Activated CD8-positive, alpha-beta T cell treated with anti-CD3 and anti-CD28 coated beads for 36 hours (primary cell): ENCODE measurements around the gene RDH11. TPM values are rescaled to one million over a fixed set of nuclear protein-coding genes. Genes with fewer than 3 reads are reported as not detected.
A peak's percentile ranks its signal among the peaks of the same experiment; 100 is the strongest.

ENCODE experiments used
- ATAC-seq: fragments of 200-7000 bp; cut with Tn5 transposase; one replicate; pipeline ENCODE4 v1.10.0; 2021; ENCODE audit warnings: mild to moderate bottlenecking, moderate library complexity
- CTCF ChIA-PET: fragments of 350-600 bp; sonication (Branson Sonifier 250); formaldehyde crosslinking; loops from one replicate; lab custom pipeline; 2021; ENCODE audit warnings: antibody characterized with exemption; lab: Charles Lee
- POLR2A ChIA-PET: fragments of 350-600 bp; sonication (Branson Sonifier 250); formaldehyde crosslinking; loops from one replicate; lab custom pipeline; 2021; ENCODE audit warnings: antibody characterized with exemption; lab: Charles Lee
- DNase-seq: peaks from one replicate; pipeline ENCODE4 v3.0.0-alpha.2; 2020
- H3K27ac Mint-ChIP-seq: one replicate; pipeline ENCODE4 v1.8.0; 2021; ENCODE audit warnings: mild to moderate bottlenecking, mixed read lengths
- H3K27me3 Mint-ChIP-seq: one replicate; pipeline ENCODE4 v1.8.0; 2021; ENCODE audit warnings: mixed read lengths
- H3K36me3 Mint-ChIP-seq: one replicate; pipeline ENCODE4 v1.8.0; 2021; ENCODE audit warnings: low read depth, mixed read lengths
- H3K4me1 Mint-ChIP-seq: one replicate; pipeline ENCODE4 v1.8.0; 2021; ENCODE audit warnings: low read depth, mixed read lengths
- H3K4me3 Mint-ChIP-seq: one replicate; pipeline ENCODE4 v1.8.0; 2021; ENCODE audit warnings: mild to moderate bottlenecking, moderate library complexity, mixed read lengths
- H3K9me3 Mint-ChIP-seq: one replicate; pipeline ENCODE4 v1.8.0; 2021; ENCODE audit warnings: mixed read lengths
- CTCF ChIP-seq: fragments of 200-600 bp; IDR thresholded peaks from one replicate; pipeline ENCODE4 v1.8.0; 2022; ENCODE audit warnings: antibody characterized with exemption, mild to moderate bottlenecking
- intact Hi-C: fragments of 100-400 bp; cut with micrococcal nuclease; formaldehyde crosslinking; loops from one replicate; pipeline ENCODE4 v1.10.0; 2022
- total RNA-seq, 2 experiments: library from RNA; stranded (reverse); gene quantifications; one replicate each; pipeline ENCODE4 v1.2.3, GENCODE V29; 2021

RDH11 gene
- total RNA-seq, 2 experiments from 2014 or later = 78.9 to 83.2 TPM

- ATAC-seq (no peak), DNase-seq (no peak)
- no peak for TF ChIP-seq CTCF
- ChIA-PET CTCF (interaction anchor here (0.6 to 6.6 kb wide), 14 partner anchors 10 to 240 kb away, joined by 3 to 79 read pairs (median 5); partner anchors contain the start of genes ARG2 and PIGH), POLR2A (no interaction called here)
- no peak overlapping the region for H3K4me3 Mint-ChIP-seq
- H3K4me1 Mint-ChIP-seq = peaks cover 49% of the 10 kb centered on the region
- H3K36me3 Mint-ChIP-seq = peaks cover 2% of the 10 kb centered on the region
- no peaks in the 10 kb centered on the region for H3K9me3 Mint-ChIP-seq
- peak overlapping the region; percentile 7 for H3K27ac Mint-ChIP-seq
- intact Hi-C loops = loop anchor here (2.0 to 10.0 kb wide), 3 partner anchors 47 to 241 kb away; partner anchors contain the start of gene ARG2
- no peaks in the 10 kb centered on the region for H3K27me3 Mint-ChIP-seq
Observed at GRCh38 chr14:67665868-67666267, 29.7 kb downstream of the RDH11 start.

- ATAC-seq = no peak
- no peak for DNase-seq
- intact Hi-C loops = loop anchor here (10.0 kb wide), 1 partner anchor 239 kb away; no protein-coding TSS in a partner anchor
- TF ChIP-seq CTCF = no peak
- POLR2A ChIA-PET = interaction anchor here (1.2 kb wide), 1 partner anchor 10 kb away, joined by 3 read pairs; no protein-coding TSS in a partner anchor
- H3K9me3 Mint-ChIP-seq = no peaks in the 10 kb centered on the region
- no peak overlapping the region for H3K27ac Mint-ChIP-seq
- CTCF ChIA-PET = interaction anchor here (0.7 to 6.6 kb wide), 10 partner anchors 10 to 1528 kb away, joined by 3 to 58 read pairs (median 4); partner anchors contain the start of gene ARG2
- no peak overlapping the region for H3K4me3 Mint-ChIP-seq
- H3K36me3 Mint-ChIP-seq = peaks cover 6% of the 10 kb centered on the region
- H3K27me3 Mint-ChIP-seq = no peaks in the 10 kb centered on the region
- peaks cover 34% of the 10 kb centered on the region for H3K4me1 Mint-ChIP-seq
Observed at GRCh38 chr14:67663633-67664032, 31.9 kb downstream of the RDH11 start.

- Mint-ChIP-seq H3K4me1 (no peaks in the 10 kb centered on the region), H3K4me3 (no peak overlapping the region), H3K27ac (no peak overlapping the region), H3K27me3 (no peaks in the 10 kb centered on the region), H3K36me3 (peaks cover 28% of the 10 kb centered on the region), H3K9me3 (no peaks in the 10 kb centered on the region)
- TF ChIP-seq CTCF = no peak
- no peak for DNase-seq
- ChIA-PET CTCF (interaction anchor here (1.2 to 1.7 kb wide), 7 partner anchors 10 to 82 kb away, joined by 3 to 5 read pairs (median 4); no protein-coding TSS in a partner anchor), POLR2A (interaction anchor here (1.1 kb wide), 1 partner anchor 10 kb away, joined by 3 read pairs; no protein-coding TSS in a partner anchor)
- intact Hi-C loops = no loop called here
- no peak for ATAC-seq
Observed at GRCh38 chr14:67653651-67654280, 41.8 kb downstream of the RDH11 start.

GRCh38 chr14:67652189-67652588, 43.4 kb downstream of the RDH11 start:
- ATAC-seq (no peak), DNase-seq (no peak)
- H3K27me3 Mint-ChIP-seq = no peaks in the 10 kb centered on the region
- no peaks in the 10 kb centered on the region for H3K4me1 Mint-ChIP-seq
- ChIA-PET CTCF (interaction anchor here (1.0 to 2.3 kb wide), 3 partner anchors 15 to 52 kb away, joined by 3 to 10 read pairs (median 4); no protein-coding TSS in a partner anchor), POLR2A (interaction anchor here (0.6 to 1.0 kb wide), 2 partner anchors 9 to 268 kb away, joined by 3 read pairs; no protein-coding TSS in a partner anchor)
- TF ChIP-seq CTCF = no peak
- intact Hi-C loops = no loop called here
- H3K27ac Mint-ChIP-seq = no peak overlapping the region
- no peak overlapping the region for H3K4me3 Mint-ChIP-seq
- H3K9me3 Mint-ChIP-seq = no peaks in the 10 kb centered on the region
- H3K36me3 Mint-ChIP-seq = peaks cover 23% of the 10 kb centered on the region

- ChIA-PET POLR2A (no interaction called here), CTCF (interaction anchor here (0.8 to 2.3 kb wide), 3 partner anchors 32 to 54 kb away, joined by 3 to 10 read pairs (median 3); no protein-coding TSS in a partner anchor)
- no peak for DNase-seq
- H3K4me3 Mint-ChIP-seq = no peak overlapping the region
- no peak for TF ChIP-seq CTCF
- no peaks in the 10 kb centered on the region for H3K9me3 Mint-ChIP-seq
- intact Hi-C loops = no loop called here
- ATAC-seq = no peak
- H3K27ac Mint-ChIP-seq = no peak overlapping the region
- no peaks in the 10 kb centered on the region for H3K27me3 Mint-ChIP-seq
- peaks cover 16% of the 10 kb centered on the region for H3K36me3 Mint-ChIP-seq
- H3K4me1 Mint-ChIP-seq = no peaks in the 10 kb centered on the region
Observed at GRCh38 chr14:67650694-67651093, 44.9 kb downstream of the RDH11 start.
